Caco-2 (cell line): ENCODE data around the gene RAB28. TPM values are rescaled to one million over a fixed set of nuclear protein-coding genes. Genes with fewer than 3 reads are reported as not detected.

Experiments used
- BruUV-seq: library from RNA; stranded (reverse); fragments of 400-500 nt; replicated peaks from 2 replicates; lab custom pipeline; 2021; lab: Mats Ljungman, UMichigan
- CTCF ChIA-PET: fragments of 300-600 bp; sonication (Branson Sonifier 250); formaldehyde crosslinking; loops from one replicate; lab custom pipeline; 2022; ENCODE audit warnings: antibody characterized with exemption; lab: Charles Lee
- POLR2A ChIA-PET: fragments of 300-600 bp; sonication (Branson Sonifier 250); formaldehyde crosslinking; loops from one replicate; lab custom pipeline; 2022; ENCODE audit warnings: antibody characterized with exemption; lab: Charles Lee
- DNase-seq, 2 experiments: peaks; one replicate each; pipeline versions ENCODE4 v3.0.0 to v3.0.0-alpha.2; 2020 to 2022
- H3K27me3 ChIP-seq: replicated peaks from 2 replicates; pipeline ENCODE4 v1.6.0; 2011; ENCODE audit warnings: low read length; ENCODE audit not compliant: control insufficient read depth, insufficient read depth
- H3K36me3 ChIP-seq: 2 replicates; pipeline ENCODE4 v1.5.1; 2011; ENCODE audit warnings: low read length; ENCODE audit not compliant: control insufficient read depth, insufficient read depth
- H3K4me1 ChIP-seq: fragments of 250-450 bp; sonication (Bioruptor Pico); 2 replicates; pipeline ENCODE4 v1.5.1; 2020; ENCODE audit warnings: mild to moderate bottlenecking
- H3K4me3 ChIP-seq: 2 replicates; pipeline ENCODE4 v1.5.1; 2011; ENCODE audit warnings: low read depth, mild to moderate bottlenecking, control low read depth, low read length
- H3K9me3 ChIP-seq: fragments of 250-450 bp; sonication (Bioruptor Pico); 2 replicates; pipeline ENCODE4 v1.5.1; 2020; ENCODE audit warnings: mild to moderate bottlenecking, moderate library complexity
- H3K27ac Mint-ChIP-seq: one replicate; pipeline ENCODE4 v1.8.0; 2022; ENCODE audit warnings: mixed read lengths; ENCODE audit not compliant: unreplicated experiment
- H3K27me3 Mint-ChIP-seq: one replicate; pipeline ENCODE4 v1.8.0; 2022; ENCODE audit warnings: mixed read lengths; ENCODE audit not compliant: insufficient read depth, unreplicated experiment
- H3K36me3 Mint-ChIP-seq: one replicate; pipeline ENCODE4 v1.8.0; 2022; ENCODE audit warnings: mild to moderate bottlenecking, mixed read lengths; ENCODE audit not compliant: insufficient read depth, unreplicated experiment
- H3K4me1 Mint-ChIP-seq: one replicate; pipeline ENCODE4 v1.8.0; 2022; ENCODE audit warnings: low read depth, mixed read lengths; ENCODE audit not compliant: unreplicated experiment
- H3K4me3 Mint-ChIP-seq: one replicate; pipeline ENCODE4 v1.8.0; 2022; ENCODE audit warnings: mild to moderate bottlenecking, moderate library complexity, mixed read lengths; ENCODE audit not compliant: unreplicated experiment
- H3K9me3 Mint-ChIP-seq: one replicate; pipeline ENCODE4 v1.8.0; 2022; ENCODE audit warnings: mixed read lengths; ENCODE audit not compliant: unreplicated experiment
- CTCF ChIP-seq, 2 experiments: fragments of 200-600 bp in 1 of 2; IDR thresholded peaks; 1 replicate in 1 of 2; 2 replicates in 1 of 2; pipeline versions ENCODE4 v1.5.1 to v1.8.0; 2011 to 2022; ENCODE audit warnings: antibody characterized with exemption in 1 of 2, control low read depth in 1 of 2, inconsistent platforms in 1 of 2, low read depth in 1 of 2, low read length in 1 of 2, mild to moderate bottlenecking in 1 of 2, moderate library complexity in 1 of 2; ENCODE audit not compliant: insufficient read depth in 1 of 2, severe bottlenecking in 1 of 2, unreplicated experiment in 1 of 2
- intact Hi-C: fragments of 100-400 bp; cut with micrococcal nuclease; formaldehyde crosslinking; loops from one replicate; pipeline ENCODE4 v1.10.0; 2022; ENCODE audit not compliant: unreplicated experiment
- total RNA-seq: library from RNA; stranded (reverse); gene quantifications from 2 replicates; pipeline ENCODE4 v1.2.3, GENCODE V29; 2022

The RAB28 gene
- total RNA-seq, 1 experiment from 2014 or later = 14.5 TPM

DNA sequence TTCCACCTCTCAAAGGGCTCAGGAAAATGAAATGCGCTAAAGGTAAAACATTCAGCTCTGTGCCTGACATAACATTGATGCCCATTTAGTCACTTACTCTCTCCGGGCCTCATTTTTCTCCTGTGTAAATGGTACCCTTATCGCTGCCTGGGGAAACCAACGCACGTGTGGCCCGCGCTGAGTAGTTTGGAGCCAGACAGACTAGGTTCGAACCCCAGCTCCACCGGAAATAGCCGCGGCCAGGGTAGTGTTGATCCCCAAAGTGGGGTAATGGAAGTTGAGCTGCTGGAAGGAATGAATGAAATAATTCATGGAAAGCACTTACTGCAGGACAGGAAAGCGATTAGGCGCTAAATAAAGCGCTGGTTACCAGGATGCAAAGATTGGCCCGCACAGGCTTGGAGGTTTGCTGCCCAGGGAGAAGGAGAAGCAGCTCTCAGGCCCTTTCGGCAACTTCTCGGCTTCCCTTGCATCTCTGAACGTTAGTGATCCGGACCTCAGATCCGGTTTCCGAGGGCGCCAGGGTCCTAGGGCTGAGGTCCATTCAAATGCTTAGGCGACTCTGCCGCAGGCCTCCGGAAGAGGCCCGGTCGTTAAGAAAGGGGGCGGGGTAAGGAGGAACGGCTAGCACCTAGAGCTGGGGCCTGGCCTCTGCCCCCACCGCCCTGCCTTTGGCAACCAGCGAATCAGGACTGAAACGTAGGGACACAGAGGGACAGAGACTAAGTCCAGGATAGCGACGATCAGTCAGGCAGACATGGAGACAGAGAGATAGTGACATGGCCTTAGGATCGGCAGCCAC is 46.9 kb upstream of the RAB28 start:
- Histone ChIP-seq H3K4me1 (no peaks in the 10 kb centered on the region), H3K27me3 (no peaks in the 10 kb centered on the region), H3K36me3 (no peaks in the 10 kb centered on the region), H3K4me3 (no peak overlapping the region), H3K9me3 (no peaks in the 10 kb centered on the region)
- POLR2A ChIA-PET = no interaction called here
- no peak overlapping the region for H3K4me3 Mint-ChIP-seq
- H3K27me3 Mint-ChIP-seq = no peaks in the 10 kb centered on the region
- no TSS peak for BruUV-seq
- intact Hi-C loops = no loop called here
- TF ChIP-seq CTCF (IDR thresholded peaks at IDR 0.05; ENCODE audit: insufficient read depth in 1 of 2, low read depth in 1 of 2, low read length in 1 of 2, severe bottlenecking in 1 of 2, unreplicated experiment in 1 of 2) = no peak
- H3K4me1 Mint-ChIP-seq = no peaks in the 10 kb centered on the region
- H3K9me3 Mint-ChIP-seq = no peaks in the 10 kb centered on the region
- DNase-seq = no peak
- CTCF ChIA-PET = interaction anchor here (1.0 kb wide), 1 partner anchor 13 kb away, joined by 8 read pairs; the partner anchor contains the start of gene NKX3-2
- H3K36me3 Mint-ChIP-seq = no peaks in the 10 kb centered on the region
- no peak overlapping the region for H3K27ac Mint-ChIP-seq

DNA sequence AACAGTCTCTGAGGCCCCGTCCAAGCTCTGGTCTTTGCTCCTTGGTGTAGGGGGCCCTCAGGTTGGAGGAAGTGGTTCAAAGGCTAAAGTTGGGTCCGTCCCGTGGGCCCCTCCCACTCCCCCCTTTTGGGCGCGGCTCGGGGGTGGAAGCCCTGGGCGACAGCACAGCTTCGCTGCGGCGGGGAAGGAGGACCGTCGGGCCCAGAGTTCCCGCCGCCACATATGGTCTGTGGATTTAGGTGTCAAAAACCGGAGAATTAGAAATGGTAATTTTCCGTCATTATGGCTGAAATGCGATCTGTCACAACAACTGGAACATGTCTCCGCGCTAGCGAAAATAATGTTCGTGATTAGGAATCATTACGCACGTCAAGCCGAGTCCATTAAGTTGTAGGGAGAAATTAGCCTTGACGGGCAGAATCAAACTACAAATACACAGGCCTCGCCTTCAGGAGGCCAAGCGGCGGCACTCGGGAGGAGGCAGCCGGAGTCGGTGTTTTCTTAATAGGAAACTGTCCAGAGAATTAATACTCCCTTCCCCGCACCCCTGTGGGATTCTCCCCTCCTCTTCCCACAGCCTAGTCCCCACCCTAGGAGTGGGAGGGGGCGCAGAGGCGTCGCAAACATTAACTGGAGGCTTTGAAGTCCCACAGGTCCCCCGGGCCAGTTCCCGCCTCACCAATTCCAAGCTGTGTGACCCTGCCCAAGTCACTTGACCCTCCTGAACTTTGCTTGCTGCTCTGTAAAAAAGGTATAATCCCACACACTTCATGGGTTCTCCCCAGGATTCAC is 45.2 kb upstream of the RAB28 start:
- Mint-ChIP-seq H3K4me1 (no peaks in the 10 kb centered on the region), H3K27ac (no peak overlapping the region), H3K4me3 (no peak overlapping the region), H3K36me3 (no peaks in the 10 kb centered on the region), H3K27me3 (no peaks in the 10 kb centered on the region), H3K9me3 (no peaks in the 10 kb centered on the region)
- intact Hi-C loops = no loop called here
- no TSS peak for BruUV-seq
- no peaks in the 10 kb centered on the region for H3K9me3 ChIP-seq
- H3K36me3 ChIP-seq = no peaks in the 10 kb centered on the region
- no peaks in the 10 kb centered on the region for H3K4me1 ChIP-seq
- no peak for TF ChIP-seq CTCF (IDR thresholded peaks at IDR 0.05; ENCODE audit: insufficient read depth in 1 of 2, low read depth in 1 of 2, low read length in 1 of 2, severe bottlenecking in 1 of 2, unreplicated experiment in 1 of 2)
- POLR2A ChIA-PET = no interaction called here
- no peaks in the 10 kb centered on the region for H3K27me3 ChIP-seq
- CTCF ChIA-PET = no interaction called here
- no peak overlapping the region for H3K4me3 ChIP-seq
- DNase-seq = no peak

DNA sequence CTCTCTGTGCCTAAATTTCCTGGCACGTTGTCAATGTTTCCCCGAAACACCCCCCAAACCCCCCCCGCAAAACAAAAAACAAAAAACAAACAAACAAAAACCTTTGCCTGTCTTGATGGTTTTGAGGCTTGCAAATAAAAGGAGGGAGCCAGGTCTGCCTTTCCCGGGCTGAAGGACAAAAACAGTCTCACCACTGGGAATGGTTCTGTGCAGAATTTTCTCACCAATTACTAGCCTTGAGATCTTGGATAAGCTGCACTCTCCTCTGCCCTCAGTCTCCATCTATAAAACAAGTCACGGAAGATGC is 44.6 kb upstream of the RAB28 start:
- no peak overlapping the region for H3K4me3 ChIP-seq
- H3K4me1 Mint-ChIP-seq = no peaks in the 10 kb centered on the region
- no peak overlapping the region for H3K27ac Mint-ChIP-seq
- H3K9me3 Mint-ChIP-seq = no peaks in the 10 kb centered on the region
- no TSS peak for BruUV-seq
- no peaks in the 10 kb centered on the region for H3K27me3 Mint-ChIP-seq
- no peaks in the 10 kb centered on the region for H3K36me3 Mint-ChIP-seq
- H3K4me1 ChIP-seq = no peaks in the 10 kb centered on the region
- intact Hi-C loops = no loop called here
- ChIA-PET POLR2A (no interaction called here), CTCF (no interaction called here)
- no peaks in the 10 kb centered on the region for H3K36me3 ChIP-seq
- no peaks in the 10 kb centered on the region for H3K9me3 ChIP-seq
- TF ChIP-seq CTCF (IDR thresholded peaks at IDR 0.05; ENCODE audit: insufficient read depth in 1 of 2, low read depth in 1 of 2, low read length in 1 of 2, severe bottlenecking in 1 of 2, unreplicated experiment in 1 of 2) = no peak
- no peak overlapping the region for H3K4me3 Mint-ChIP-seq
- no peaks in the 10 kb centered on the region for H3K27me3 ChIP-seq
- no peak for DNase-seq
